Glomerular endothelial cell (primary cell): ENCODE data around the gene TFRC. TPM values are rescaled to one million over a fixed set of nuclear protein-coding genes. Genes with fewer than 3 reads are reported as not detected.
"Not testable (repeated sequence)": the region's sequence is repeated elsewhere in the genome, so short reads cannot be mapped to it uniquely, and the experiment has no call there.

Experiments
- DNase-seq: peaks from one replicate; pipeline ENCODE4 v3.0.0-alpha.2; 2011; ENCODE audit warnings: low read depth, low spot score; ENCODE audit errors: extremely low read depth
- total RNA-seq: library from RNA; depleted of rRNA; stranded (reverse); fragments of >200 nt; gene quantifications from 2 replicates; pipeline ENCODE4 v1.2.3, GENCODE V29; 2015

The TFRC gene
- total RNA-seq, 1 donor from 2014 or later, result 117 TPM

DNA sequence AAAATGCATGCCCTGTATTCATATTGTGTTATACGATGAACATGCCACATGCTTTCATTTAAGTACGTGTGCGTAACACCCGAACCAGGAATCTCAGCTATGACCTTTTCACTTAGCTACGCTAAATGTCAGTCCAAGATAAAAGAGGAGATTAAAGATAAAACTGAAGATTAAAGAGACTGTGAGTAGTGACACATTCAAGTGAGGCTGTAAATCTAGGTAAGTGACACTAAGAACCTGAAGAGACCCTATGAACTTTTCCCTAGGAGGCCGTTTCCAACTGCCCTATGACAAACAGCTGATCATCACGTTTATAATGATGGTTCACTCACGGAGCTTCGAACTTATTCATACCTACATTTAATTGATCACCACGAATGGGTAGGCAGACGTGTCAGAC lies 32.2 kb downstream of the TFRC start:
- no peak for DNase-seq

DNA sequence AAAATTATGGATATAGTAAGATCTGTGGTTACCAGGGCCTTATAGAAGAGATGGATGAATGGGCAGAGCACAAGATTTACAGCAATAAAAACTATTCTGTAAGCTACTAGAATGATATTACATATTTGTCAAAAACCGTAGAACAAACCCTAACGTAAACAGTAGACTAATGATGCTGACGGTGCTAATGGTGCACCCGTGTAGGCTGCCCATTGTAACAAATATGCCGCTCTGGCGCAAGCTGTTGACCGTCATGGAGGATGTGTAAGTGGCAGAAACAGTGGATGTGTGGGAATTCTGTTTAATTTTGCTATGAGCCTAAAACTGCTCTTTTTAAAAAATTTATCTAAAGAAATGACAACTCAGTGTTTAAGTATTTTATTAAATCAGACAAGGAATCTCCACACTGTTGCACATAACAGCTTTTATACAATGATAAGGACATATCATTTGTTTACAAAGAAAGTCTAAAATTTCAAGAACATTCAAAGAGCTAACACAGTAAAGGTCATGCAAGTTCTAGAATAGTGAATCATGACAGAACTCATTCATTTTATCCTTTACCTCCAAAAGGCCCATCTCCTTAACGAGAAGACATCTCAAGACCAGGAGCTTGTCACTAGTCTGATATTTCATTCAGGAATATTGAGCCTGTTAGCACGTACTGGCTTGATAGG lies 32.8 kb downstream of the TFRC start:
- DNase-seq, result no peak

DNA sequence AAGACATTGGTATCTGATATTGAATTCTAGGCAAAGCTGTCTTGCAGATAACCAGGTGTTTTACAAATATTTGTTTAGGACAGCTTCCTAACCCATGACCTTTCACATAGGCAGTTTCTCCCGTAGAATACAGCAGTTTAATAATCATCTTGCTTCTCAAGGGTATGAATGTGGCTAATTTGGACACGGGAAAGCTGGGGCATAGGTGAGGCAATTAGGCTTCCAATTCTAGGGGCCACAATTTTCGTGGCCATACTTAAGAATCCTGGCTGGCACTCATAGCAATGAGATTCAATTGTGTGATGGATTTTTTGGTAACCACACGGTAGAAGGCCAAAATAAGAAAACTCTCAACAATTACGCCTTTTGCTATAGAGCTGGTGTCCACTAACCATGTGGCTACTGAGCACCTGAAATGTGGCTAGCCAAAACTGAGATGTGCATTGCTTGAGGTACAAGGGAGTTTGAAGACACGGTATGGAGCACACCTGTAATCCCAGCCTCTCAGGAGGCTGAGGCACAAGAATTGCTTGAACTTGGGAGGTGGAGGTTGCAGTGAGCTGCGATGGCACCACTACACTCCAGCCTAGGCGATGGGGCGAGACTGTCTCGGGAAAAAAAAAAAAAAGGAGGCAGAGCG lies 34.4 kb downstream of the TFRC start:
- DNase-seq, result no peak

DNA sequence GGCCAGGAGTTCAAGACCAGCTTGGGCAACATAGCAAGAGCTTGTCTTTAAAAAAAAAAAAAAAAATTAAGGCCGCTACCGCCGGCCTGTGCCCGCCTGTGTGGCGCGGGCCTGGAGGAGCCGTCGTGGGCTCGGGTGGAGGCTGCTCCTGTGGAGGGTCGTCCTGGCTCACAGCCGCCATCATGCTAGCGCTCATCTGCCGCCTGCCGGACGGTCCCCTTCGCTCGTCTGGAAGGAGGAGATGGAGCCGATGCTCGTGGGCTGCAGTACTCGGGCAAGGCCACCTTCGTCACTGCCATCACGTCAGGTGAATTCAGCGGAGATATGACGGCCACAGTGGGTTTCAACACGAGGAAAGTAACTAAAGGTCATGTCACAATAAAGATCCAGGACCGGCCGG lies 37.4 kb downstream of the TFRC start:
- no peak for DNase-seq

DNA sequence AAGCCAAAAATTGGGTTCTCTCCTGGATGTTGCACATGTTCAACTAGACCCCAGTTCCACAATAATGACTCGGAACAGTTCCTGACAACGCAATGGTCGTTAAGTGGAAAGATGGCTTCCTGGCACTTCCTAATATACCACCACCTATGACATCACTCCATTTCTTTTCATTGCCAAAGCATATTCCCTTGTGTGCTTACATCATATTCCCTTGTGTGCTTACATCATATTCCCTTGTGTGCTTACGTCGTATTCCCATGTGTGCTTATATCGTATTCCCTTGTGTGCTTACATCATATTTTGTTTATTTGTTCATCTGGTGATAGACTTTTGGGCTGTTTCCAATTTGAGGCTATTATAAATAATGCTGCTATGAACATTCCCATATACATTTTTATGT lies 39.2 kb downstream of the TFRC start:
- DNase-seq, result no peak

DNA sequence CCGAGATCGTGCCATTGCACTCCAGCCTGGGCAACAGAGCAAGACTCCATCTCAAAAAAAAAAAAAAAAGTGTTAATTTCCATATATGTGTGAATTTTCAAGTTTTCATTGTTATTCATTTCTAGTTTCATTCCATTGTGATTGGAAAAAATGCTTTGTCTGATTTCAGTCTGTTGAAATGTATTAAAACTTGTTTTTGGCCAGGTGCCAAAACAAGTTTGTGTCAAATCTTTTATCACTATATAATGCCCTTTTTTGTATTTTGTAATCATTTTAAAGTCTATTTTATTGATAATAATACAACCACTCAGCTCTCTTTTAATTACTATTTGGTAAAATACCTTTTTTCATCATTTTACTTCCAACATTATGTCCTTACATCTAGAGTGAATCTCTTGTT lies 42.5 kb downstream of the TFRC start:
- DNase-seq, result no peak

DNA sequence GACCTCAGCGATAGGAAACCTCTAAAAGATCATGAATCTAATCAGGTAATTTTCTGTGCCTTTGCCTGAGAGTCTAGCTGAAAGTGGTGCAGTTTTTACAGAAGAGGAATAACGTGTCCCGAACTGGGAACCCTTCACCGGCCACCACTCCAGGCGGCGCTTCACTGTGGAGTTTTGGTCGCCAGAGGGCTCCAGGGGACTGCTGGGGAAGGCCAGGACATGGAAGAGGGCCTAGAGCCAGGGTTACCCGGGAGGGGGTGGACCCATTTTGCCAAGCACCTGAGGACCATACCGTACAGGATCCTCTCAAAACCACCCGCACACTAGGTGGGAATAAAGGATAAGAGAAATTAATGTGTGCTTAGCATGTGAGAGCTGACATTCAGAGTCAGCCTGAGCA lies 55.8 kb downstream of the TFRC start:
- DNase-seq, result not testable (repeated sequence)

DNA sequence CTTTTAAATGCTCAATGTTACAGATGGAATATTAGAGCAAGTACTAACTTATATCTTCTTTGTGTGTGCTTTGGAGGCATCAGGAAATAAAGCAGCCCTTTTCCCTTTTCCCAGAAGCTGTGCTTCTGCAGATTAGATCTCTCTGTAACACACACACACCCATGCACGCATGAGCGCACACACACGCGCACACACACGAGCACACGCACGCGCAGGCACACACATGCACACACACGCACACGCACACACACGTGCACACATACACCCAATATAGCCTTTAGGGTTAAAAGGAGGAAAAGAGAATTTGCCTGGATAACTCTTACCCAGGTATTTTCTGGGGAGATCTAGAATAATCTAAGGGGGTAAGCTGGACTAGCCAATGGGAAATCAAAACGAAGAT lies 56.9 kb downstream of the TFRC start:
- no peak for DNase-seq

DNA sequence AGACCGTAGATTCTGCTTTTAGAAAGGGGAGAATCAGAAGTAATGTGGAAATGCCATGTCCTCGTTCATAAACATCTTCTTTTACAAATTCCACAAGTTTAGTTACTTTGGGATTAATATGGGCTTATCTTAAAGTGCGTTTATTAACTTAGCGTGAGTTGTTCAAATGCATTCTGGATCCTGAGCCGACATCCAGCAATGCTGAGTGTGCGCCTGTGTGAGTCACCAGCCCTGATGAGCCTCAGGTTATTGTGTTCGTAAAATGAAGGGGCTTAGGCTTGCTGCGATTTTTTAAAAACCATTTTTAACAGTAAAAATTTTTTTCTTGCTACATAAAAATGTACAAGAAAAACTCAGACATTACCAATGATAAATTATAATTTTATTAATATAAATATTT lies 57.9 kb downstream of the TFRC start:
- DNase-seq, result no peak

DNA sequence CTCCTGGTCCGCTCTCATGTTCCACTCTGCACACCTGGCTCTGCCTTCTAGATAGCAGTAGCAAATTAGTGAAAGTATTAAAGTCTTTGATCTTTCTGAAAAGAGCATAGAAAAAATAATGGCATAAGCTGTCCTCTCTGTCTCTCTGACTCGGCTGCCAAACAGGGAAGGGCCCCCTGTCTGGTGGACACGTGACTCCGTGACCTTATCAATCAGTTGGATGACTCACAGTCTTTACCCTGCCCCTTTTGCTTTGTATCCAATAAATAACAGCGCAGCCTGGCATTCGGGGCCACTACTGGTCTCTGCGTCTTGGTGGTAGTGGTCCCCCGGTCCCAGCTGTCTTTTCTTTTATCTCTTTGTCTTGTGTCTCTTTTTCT lies 59.4 kb downstream of the TFRC start:
- DNase-seq, result not testable (repeated sequence)

DNA sequence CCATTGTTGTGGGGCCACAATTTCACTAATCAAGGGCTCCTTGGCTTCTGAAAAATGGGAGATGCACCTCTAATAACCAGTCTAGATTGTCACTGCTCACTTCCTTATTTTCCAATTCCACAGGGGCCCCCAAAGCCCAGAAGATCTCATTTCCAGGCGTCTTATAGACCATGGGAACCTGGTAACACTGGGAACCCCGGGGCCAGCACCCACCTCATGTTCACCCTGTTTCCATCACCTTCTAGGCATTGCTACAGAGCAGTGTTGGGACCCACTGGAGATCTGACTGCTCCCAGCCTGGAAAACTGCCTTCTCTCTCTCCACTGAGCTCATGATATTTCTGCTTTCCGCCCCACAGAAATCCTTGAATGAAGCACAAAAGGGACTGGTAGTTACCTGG lies 61.5 kb downstream of the TFRC start:
- DNase-seq, result no peak

DNA sequence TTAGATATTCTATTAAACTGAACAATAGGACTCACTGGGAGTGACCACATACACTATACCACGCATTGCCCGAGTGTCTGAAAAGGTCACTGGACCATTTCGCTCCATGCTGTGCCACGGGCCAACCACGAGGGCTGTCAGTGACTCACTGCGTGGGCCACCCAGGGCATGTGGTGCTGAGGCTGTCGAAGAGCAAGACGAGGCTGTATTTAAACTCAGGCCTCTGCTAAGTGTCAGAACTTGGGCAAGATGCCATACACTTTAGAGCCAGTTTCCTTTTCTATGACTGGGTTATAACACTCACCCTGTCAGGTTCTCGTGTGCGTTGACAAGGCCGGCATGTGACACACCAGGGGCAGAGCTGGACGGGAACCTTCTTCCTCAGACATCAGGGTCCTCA lies 62.3 kb downstream of the TFRC start:
- not testable (repeated sequence) for DNase-seq

DNA sequence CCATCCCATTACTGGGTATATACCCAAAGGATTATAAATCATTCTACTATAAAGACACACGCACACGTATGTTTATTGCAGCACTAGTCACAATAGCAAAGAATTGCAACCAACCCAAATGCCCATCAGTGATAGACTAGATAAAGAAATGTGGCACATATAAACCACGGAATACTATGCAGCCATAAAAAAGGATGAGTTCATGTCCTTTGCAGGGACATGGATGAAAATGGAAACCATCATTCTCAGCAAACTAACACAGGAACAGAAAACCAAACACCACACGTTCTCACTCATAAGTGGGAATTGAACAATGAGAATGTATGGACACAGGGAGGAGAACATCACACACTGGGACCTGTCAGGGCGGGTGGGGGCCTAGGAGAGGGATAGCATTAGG lies 63.7 kb downstream of the TFRC start:
- DNase-seq, result not testable (repeated sequence)

DNA sequence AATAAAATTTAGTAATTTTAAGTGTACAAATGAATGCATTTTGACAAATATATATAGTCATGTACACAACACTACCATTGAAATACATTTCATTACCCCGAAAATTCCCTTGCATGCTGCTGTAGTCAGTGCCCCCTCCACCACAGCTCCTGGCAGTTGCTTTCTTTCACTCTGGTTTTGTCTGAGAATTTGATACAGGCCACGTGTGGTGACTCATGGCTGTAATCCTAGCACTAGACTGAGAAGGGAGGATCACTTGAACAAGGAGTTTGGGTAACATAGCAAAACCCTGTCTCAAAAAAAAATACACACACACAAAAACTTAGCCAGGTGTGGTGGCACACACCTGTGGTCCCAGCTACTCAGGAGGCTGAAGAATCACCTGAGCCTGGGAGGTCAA lies 65.4 kb downstream of the TFRC start:
- no peak for DNase-seq

DNA sequence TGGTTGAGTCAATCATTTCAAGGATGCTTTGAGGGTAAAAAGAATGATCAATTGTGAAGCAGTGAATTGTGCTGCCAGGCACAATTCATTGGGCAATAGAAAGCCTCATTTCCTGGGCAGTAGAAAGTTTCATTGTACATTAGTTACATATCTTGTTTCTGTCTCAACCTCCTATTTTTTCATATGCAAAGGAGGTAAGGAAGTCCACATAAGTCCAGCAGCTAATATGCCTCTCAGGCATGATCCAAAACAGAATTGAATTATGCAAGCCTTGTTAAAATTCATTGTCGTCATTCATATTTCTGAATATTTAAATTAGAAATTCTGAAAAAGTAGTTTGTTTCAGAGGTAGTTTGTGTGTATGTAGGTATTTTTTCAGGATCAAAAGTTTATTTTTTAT lies 65.8 kb downstream of the TFRC start:
- DNase-seq, result no peak

DNA sequence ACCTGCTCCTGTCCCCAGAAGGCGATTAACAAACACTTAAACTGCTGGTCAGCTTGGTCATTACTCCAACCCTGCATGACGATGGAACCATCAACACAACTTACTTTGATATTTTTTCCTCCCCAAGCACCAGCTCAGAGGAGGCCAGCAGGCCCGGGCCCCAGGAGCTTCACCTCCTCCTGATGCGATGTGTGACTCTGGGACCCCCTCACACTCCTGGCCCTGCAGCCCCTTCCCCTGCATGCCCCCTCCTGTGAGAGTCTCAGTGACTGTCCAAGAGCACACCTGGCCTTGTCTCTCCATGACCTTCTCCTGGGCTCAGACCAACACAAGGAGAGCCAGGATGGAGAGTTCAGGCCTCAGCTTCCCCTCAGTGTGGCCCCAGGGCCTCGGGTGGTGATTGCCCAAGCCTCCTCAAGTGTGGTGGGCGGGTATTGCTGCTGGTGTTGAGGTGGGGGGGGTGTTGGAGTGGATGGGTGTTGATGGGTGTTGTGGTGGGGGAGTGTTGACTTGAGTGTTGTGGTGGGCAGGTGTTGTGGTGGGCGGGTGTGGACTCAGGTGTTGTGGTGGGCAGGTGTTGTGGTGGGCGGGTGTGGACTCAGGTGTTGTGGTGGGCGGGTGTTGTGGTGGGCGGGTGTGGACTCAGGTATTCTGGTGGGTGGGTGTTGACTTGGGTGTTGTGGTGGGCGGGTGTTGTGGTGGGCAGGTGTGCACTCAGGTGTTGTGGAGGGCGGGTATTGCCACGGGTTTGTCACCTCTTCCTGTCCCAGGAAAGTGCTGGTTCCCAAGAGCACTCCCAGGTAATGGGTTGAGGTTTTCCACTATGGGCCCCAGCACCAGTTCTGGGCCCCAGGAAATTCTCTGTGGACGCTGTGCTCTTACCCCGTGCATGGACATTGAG lies 68.1 kb downstream of the TFRC start:
- DNase-seq, result no peak

DNA sequence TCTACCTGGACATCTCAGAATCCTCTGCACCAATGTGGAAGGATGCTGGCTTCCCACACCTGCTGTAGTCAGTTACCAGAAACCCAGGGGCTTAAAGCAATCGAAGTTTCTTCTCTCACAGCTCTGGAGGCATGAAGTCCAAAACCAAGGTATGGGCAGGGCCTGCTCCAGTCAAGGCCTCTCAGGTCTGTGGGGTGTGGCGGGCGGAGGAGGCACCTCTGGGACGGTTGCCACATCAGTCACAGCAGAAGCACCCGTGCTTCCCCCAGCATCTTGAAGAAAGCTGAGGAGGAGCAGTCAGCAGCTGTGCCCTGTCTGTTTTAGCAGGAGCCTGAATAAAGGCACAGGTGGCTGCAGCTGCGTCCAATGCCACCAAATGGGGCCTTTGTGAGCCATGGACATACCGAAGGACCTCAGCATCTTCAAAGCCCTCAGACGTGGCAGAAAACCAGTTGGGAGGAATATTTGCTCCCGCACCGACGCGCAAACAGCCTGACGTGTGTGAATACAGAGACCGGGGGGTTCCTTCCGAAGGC lies 68.9 kb downstream of the TFRC start:
- no peak for DNase-seq

DNA sequence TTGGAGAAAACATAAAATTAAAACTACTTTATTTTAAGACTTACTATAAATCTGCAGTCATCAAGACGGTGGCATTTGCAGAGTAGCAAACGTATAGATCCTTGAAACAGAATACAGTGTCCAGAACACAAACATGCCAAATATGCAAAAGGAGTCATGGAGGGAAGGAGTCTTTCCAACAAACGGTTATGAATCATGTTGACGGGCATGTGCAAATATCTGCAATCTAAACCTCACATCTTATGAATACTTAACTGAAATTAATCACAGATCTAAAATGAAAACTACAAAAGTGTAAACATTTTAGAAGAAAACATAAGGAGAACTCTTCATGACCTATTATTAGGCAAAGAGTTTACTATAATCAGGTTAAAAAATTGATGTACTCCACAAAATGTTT lies 69.4 kb downstream of the TFRC start:
- no peak for DNase-seq

DNA sequence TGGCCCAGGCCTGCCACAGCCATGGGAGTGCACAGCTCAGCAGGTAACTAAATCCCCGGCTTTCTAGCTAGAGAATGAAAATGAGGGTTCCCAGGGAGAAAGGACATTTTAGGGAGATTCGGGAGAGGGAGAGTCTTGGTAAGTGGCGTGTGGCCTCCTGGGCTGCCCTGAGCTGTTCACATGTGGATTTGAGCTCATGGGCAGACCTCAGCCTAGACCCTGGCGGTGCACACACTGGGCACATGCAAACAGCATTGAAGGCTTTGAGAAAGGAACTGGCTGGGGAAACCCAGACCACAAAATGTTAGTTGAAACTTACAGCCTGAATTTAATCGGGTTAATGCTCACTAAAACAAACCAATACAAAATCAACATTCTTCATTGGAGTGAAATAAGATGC lies 72.4 kb downstream of the TFRC start:
- DNase-seq, result no peak

DNA sequence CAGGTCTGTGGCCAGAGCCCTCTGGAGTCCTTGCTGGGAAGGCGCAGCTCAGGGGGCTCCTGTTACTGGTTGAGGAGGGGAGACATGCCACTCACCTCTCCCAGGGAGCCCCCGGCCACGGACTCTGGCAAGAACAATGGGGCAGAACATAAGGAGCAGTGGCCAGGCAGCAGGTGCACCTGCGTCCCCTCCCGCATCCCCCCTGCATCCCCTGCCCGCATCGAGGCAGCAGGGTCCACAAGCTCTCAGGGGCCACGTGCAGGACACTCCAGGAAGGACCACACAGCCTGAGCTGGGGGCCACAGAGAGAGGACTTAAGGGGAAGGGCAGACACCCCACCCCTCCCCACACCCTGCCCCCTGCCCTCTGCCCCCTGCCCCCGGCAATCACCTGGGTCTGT lies 73.0 kb downstream of the TFRC start:
- DNase-seq, result no peak

DNA sequence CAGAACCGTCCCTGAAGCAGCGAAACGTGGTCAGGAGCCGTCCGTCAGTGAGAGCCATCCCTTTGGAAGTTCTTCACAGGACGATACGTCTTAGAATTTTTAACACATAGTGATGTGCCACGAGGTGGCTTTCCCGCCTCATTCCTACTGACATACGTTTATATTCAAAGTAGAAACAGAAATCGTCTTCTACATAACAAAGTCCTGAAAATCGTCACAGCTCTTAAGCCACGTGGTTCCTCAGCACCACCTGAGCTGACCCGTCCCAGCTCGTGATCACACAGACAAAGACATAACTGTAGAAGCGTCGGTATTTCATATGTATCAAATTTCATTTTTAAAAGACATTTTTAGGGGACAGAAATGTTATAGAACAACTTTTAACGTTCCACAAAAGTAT lies 73.5 kb downstream of the TFRC start:
- no peak for DNase-seq
